ENCODE results near the gene TAGLN2.

Gene TAGLN2

DNA sequence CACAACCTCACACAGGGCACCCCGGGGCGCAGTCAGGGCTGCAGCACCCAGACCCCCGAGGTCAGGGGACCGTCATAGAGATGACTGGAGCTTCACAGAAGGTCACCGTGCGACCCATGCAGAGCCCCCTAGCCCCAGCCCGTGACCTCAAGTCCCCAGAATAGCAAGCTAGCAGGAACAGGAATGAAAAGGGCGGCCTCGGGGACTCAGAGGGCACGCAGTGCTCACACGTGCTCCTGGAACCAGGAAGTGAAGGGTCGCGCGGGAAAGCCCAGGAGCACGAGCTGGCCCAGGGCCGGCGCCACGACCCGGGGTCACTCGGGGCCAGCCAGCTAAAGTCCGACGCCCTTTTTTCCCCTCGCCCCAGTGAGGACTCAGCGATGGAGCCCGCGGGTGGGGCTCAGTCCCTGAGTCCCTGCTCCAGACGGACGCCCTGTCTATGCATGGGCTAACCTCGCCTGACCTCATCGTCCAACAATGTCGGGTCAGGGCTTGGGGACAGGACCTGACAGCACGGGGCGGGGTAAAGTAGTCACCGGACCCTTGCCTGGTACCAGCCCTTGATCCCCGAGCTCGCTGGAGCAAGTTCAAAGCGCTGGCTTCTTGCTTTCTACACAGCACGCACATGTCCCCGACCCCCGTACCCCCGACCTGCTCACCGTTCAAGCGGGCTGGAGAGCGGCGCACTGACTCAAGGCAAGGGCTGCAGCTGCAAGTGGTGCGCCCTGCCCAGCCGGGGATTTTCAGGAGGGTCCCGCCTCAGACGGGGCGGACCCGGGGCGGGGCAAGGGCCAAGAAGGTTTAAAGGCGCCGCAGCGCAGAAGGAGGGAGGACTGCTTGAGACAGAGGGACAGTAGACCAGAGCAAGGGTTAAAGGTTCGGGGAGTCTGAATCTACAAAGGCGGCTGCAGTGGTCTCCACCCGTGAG, at the start of gene TAGLN2:
TSS of gene TAGLN2 (minus strand) at position 717 of the 928 bp plus-strand sequence. CDS start 4,998 bp downstream, outside the sequence.
- TF ChIP-seq, protein P1, sequence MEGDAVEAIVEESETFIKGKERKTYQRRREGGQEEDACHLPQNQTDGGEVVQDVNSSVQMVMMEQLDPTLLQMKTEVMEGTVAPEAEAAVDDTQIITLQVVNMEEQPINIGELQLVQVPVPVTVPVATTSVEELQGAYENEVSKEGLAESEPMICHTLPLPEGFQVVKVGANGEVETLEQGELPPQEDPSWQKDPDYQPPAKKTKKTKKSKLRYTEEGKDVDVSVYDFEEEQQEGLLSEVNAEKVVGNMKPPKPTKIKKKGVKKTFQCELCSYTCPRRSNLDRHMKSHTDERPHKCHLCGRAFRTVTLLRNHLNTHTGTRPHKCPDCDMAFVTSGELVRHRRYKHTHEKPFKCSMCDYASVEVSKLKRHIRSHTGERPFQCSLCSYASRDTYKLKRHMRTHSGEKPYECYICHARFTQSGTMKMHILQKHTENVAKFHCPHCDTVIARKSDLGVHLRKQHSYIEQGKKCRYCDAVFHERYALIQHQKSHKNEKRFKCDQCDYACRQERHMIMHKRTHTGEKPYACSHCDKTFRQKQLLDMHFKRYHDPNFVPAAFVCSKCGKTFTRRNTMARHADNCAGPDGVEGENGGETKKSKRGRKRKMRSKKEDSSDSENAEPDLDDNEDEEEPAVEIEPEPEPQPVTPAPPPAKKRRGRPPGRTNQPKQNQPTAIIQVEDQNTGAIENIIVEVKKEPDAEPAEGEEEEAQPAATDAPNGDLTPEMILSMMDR (IDR thresholded peaks at IDR 0.05; ENCODE audit: low read depth, low read length, missing control alignments), result no peak
- peak; percentile 53 for DNase-seq (ENCODE audit: extremely low read depth, low read depth)
- peak within 1 kb of the TSS; percentile 81 for H3K4me3 ChIP-seq (replicated peaks; ENCODE audit: low read depth, low read length)

GRCh38 chr1:159974350-159974965, 49.2 kb upstream of the TAGLN2 start:
- TF ChIP-seq, protein P1 (IDR thresholded peaks at IDR 0.05; ENCODE audit: low read depth, low read length, missing control alignments), result no peak
- DNase-seq (ENCODE audit: extremely low read depth, low read depth), result no peak

DNA sequence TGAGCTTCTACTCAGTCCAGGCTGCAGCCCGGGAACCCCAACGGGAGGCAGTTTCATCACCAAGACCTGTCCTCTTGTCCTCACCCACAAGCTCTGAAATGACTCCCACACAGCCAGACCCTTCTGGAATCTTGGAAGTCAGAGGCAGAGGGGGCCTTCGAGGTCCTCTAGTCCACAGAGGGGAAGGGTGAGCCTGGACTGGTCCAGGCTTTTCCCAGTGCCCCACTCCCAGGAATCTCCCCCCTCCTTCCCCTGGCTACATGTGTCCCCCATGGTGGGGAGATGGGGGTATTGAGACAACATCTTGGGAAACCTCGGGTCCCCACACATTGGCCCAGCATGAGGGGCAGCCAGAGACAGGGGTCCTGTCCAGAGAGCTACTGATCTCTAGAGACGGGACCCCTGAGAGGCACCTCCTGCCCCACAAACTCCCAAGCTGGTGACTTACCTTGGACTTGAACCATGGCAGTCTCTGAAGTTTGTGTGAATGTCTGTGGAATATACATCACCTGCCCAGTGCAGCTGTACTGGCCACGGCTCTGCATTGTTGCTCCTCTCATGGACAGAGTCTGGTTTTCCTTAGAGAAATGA, 48.1 kb upstream of the TAGLN2 start:
- no peak overlapping the region for H3K4me3 ChIP-seq (replicated peaks; ENCODE audit: low read depth, low read length)
- DNase-seq (ENCODE audit: extremely low read depth, low read depth), result no peak
- TF ChIP-seq, protein P1 (IDR thresholded peaks at IDR 0.05; ENCODE audit: low read depth, low read length, missing control alignments), result no peak

More at GRCh38 chr1:159974350-159974965, 49.2 kb upstream of the TAGLN2 start:
- no peak overlapping the region for H3K4me3 ChIP-seq (replicated peaks; ENCODE audit: low read depth, low read length)

- H3K4me3 ChIP-seq (replicated peaks; ENCODE audit: low read depth, low read length), result no peak overlapping the region
- TF ChIP-seq, protein P1 (IDR thresholded peaks at IDR 0.05; ENCODE audit: low read depth, low read length, missing control alignments), result no peak
- no peak for DNase-seq (ENCODE audit: extremely low read depth, low read depth)
These were observed 47.3 kb upstream of the TAGLN2 start for GRCh38 chr1:159972443-159973205.

DNA sequence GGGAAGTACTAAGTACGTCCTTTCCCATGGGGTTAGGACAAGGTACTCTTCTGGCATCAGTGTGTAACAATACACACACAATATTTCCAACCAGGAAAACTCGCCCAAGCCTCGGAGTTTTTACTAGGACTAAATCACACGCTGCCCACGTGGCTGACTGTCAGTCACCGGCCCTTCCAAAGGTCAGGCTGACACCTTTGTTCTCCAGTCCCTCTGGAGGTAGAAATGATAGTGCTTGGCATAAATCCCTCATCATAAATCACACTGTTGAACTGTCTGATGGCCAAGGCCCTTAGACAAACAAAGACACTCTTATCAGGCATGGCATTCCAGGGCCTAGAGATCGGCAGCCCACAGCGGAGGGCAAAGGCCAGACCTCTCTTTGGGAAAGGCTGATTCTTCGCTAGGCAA, 45.6 kb upstream of the TAGLN2 start:
- DNase-seq (ENCODE audit: extremely low read depth, low read depth), result no peak
- TF ChIP-seq, protein P1 (IDR thresholded peaks at IDR 0.05; ENCODE audit: low read depth, low read length, missing control alignments), result no peak
- H3K4me3 ChIP-seq (replicated peaks; ENCODE audit: low read depth, low read length), result no peak overlapping the region

DNA sequence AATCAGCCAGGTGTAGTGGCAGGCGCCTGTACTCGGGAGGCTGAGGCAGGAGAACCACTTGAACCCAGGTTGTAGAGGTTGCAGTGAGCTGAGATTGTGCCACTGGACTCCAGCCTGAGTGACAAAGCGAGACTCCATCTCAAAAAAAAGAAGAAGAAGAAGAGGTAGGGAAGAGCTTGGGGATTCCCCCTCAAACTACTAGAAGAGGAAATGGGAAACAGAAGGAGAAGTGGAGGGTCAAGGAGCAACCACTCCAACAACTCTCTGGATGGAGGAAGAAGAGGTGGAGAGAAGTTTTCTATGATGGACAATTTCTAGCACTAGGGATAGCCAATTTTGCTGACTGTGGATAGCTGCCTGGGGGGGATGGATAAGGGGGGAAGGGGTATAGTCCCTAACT, 43.6 kb upstream of the TAGLN2 start:
- DNase-seq (ENCODE audit: extremely low read depth, low read depth), result no peak
- TF ChIP-seq, protein P1 (IDR thresholded peaks at IDR 0.05; ENCODE audit: low read depth, low read length, missing control alignments), result no peak
- H3K4me3 ChIP-seq (replicated peaks; ENCODE audit: low read depth, low read length), result no peak overlapping the region
